ENCODE measurements around the gene NKD1. TPM values are rescaled to one million over a fixed set of nuclear protein-coding genes. Genes with fewer than 3 reads are reported as not detected.
A peak's percentile ranks its signal among the peaks of the same experiment; 100 is the strongest.

Gene NKD1
- polyA plus RNA-seq, 3 donors = 0.01 TPM; not detected in 2

- no peaks in the 10 kb centered on the region for H3K27me3 ChIP-seq (ENCODE audit: control insufficient read depth in 2 of 2, insufficient read depth in 2 of 2, low read length in 2 of 2)
- no peak overlapping the region for H3K4me3 ChIP-seq (replicated peaks in 1 of 3; ENCODE audit: low read depth in 2 of 3, low read length in 3 of 3)
- peak overlapping the region in 1 of 2 donors; percentile 9 for H3K4me3 Mint-ChIP-seq
- no peaks in the 10 kb centered on the region for H3K4me1 ChIP-seq (ENCODE audit: control insufficient read depth in 1 of 2, insufficient read depth in 2 of 2, low read length in 2 of 2)
- H3K79me2 ChIP-seq (ENCODE audit: insufficient read depth, low read length) = no peaks in the 10 kb centered on the region
- no peak for TF ChIP-seq CTCF (IDR thresholded peaks at IDR 0.05)
- peaks cover 0 to 6% of the 10 kb centered on the region in 2 donors for H3K9me3 ChIP-seq (replicated peaks in 1 of 2; ENCODE audit: control insufficient read depth in 1 of 2, insufficient read depth in 1 of 2, low read length in 2 of 2)
- peaks cover 5 to 9% (median 6%) of the 10 kb centered on the region in 7 donors for H3K9me3 Mint-ChIP-seq
- H3K27ac ChIP-seq (ENCODE audit: low read depth in 1 of 2, low read length in 2 of 2) = no peak overlapping the region
- H3K27me3 Mint-ChIP-seq (ENCODE audit: low read depth in 3 of 3) = peaks cover 0 to 5% (median 2%) of the 10 kb centered on the region in 3 donors
- H4K20me1 ChIP-seq (ENCODE audit: insufficient read depth, low read length) = no peaks in the 10 kb centered on the region
- no peak for DNase-seq
- no peaks in the 10 kb centered on the region for H3K36me3 Mint-ChIP-seq
- no peaks in the 10 kb centered on the region for H3K4me1 Mint-ChIP-seq
- H3K27ac Mint-ChIP-seq = no peak overlapping the region
- no peaks in the 10 kb centered on the region for H3K36me3 ChIP-seq (replicated peaks in 1 of 2; ENCODE audit: control insufficient read depth in 1 of 2, insufficient read depth in 2 of 2, low read length in 2 of 2)
- H3K4me2 ChIP-seq (replicated peaks; ENCODE audit: extremely low read depth, low read length, poor library complexity, severe bottlenecking) = no peak overlapping the region
- H2AFZ ChIP-seq (ENCODE audit: insufficient read depth, low read depth, low read length, poor library complexity, severe bottlenecking) = no peak overlapping the region
- 98% methylated on average over 12 of the region's 13 CpGs for WGBS (ENCODE audit: insufficient coverage)
- H3K9ac ChIP-seq (ENCODE audit: insufficient read depth, low read length, poor library complexity, severe bottlenecking) = no peak overlapping the region
- intact Hi-C loops (cut with micrococcal nuclease) = no loop called here
Measured at GRCh38 chr16:50559804-50560514, 11.8 kb downstream of the NKD1 start.

DNA sequence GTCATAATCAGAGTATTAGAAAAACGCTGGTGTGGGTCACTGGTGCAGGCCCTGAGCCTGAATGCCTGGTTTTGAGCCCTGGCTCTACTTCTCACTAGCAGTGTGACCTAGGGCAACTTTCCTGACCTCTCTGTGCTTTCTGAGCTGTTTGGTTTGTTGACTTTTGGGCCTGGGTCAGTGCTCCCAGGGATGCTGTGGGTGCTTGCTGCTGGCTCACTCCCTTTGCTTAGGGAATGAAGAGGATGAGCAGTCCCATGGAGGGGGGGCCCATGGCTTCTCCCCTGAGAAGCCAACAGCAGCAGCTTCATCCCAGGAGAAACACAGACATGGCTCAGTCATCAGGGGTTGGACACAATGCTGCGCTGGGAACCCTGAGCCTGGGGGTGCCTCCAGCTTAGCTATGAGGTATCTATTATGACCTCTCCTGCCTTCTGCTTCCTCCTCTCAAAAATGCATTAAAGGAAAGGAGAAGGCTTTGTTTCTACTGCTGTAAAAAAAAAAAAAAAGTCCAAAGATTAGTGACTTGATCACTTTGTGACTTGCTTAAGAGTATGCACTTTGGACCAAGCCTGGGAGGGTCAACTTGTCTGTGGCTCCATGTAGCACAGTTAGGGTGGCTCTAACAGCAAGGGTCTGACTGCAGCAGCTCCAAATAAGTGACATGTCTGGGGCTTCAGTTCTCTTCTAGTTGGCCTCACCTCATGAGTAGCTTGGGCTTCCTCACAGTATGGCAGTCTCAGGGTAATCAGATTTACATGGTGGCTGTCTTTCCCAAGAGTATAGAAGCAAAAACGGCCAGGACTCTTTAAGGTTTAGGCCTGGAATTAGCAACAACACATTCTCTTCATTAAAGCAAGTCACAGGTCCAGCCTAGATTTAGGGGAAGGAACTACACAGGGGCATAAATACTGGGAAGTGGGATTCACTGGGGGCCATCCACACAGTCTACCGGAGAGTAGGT is 13.0 kb downstream of the NKD1 start:
- Histone ChIP-seq H3K36me3 (replicated peaks in 1 of 2; ENCODE audit: control insufficient read depth in 1 of 2, insufficient read depth in 2 of 2, low read length in 2 of 2) (no peaks in the 10 kb centered on the region), H3K27me3 (ENCODE audit: control insufficient read depth in 2 of 2, insufficient read depth in 2 of 2, low read length in 2 of 2) (no peaks in the 10 kb centered on the region), H3K27ac (ENCODE audit: low read depth in 1 of 2, low read length in 2 of 2) (no peak overlapping the region), H3K4me2 (replicated peaks; ENCODE audit: extremely low read depth, low read length, poor library complexity, severe bottlenecking) (no peak overlapping the region), H2AFZ (ENCODE audit: insufficient read depth, low read depth, low read length, poor library complexity, severe bottlenecking) (no peak overlapping the region), H3K9ac (ENCODE audit: insufficient read depth, low read length, poor library complexity, severe bottlenecking) (no peak overlapping the region), H3K4me3 (replicated peaks in 1 of 3; ENCODE audit: low read depth in 2 of 3, low read length in 3 of 3) (no peak overlapping the region), H3K9me3 (replicated peaks in 1 of 2; ENCODE audit: control insufficient read depth in 1 of 2, insufficient read depth in 1 of 2, low read length in 2 of 2) (peaks cover 0 to 6% of the 10 kb centered on the region in 2 donors), H3K4me1 (ENCODE audit: control insufficient read depth in 1 of 2, insufficient read depth in 2 of 2, low read length in 2 of 2) (no peaks in the 10 kb centered on the region), H3K79me2 (ENCODE audit: insufficient read depth, low read length) (no peaks in the 10 kb centered on the region), H4K20me1 (ENCODE audit: insufficient read depth, low read length) (no peaks in the 10 kb centered on the region)
- H3K36me3 Mint-ChIP-seq = no peaks in the 10 kb centered on the region
- peaks cover 1 to 3% (median 3%) of the 10 kb centered on the region in 3 donors for H3K27me3 Mint-ChIP-seq (ENCODE audit: low read depth in 3 of 3)
- WGBS (ENCODE audit: insufficient coverage) = no CpG with 5 or more reads among the region's 4 CpGs
- H3K4me3 Mint-ChIP-seq = no peak overlapping the region
- no peaks in the 10 kb centered on the region for H3K4me1 Mint-ChIP-seq
- no peak for DNase-seq
- peak overlapping the region in 1 of 7 donors; percentile 1 for H3K27ac Mint-ChIP-seq
- H3K9me3 Mint-ChIP-seq = peaks cover 5 to 9% (median 6%) of the 10 kb centered on the region in 7 donors
- no peak for TF ChIP-seq CTCF (IDR thresholded peaks at IDR 0.05)
- intact Hi-C loops (cut with micrococcal nuclease) = no loop called here
